Neural cell (in vitro differentiated cells): ENCODE results near the gene TK2. TPM values are rescaled to one million over a fixed set of nuclear protein-coding genes. Genes with fewer than 3 reads are reported as not detected.

ENCODE experiments used
- H2AFZ ChIP-seq: fragments of 200-600, 300-800 bp; sonication (generic), shearing (Covaris generic); 2 replicates; pipeline ENCODE4 v1.6.0; 2014; ENCODE audit warnings: low read depth, mild to moderate bottlenecking, antibody characterized with exemption, low read length, moderate library complexity
- H3F3A ChIP-seq: fragments of 200-600 bp; shearing (Covaris generic); 2 replicates; pipeline ENCODE4 v1.6.1; 2016; ENCODE audit warnings: mild to moderate bottlenecking, moderate library complexity, mixed read lengths, antibody characterized with exemption, low read length; ENCODE audit not compliant: insufficient read depth, poor library complexity, severe bottlenecking
- H3K27ac ChIP-seq: fragments of 200-600, 300-800 bp; sonication (generic), shearing (Covaris generic); 2 replicates; pipeline ENCODE4 v1.5.1; 2014; ENCODE audit warnings: mild to moderate bottlenecking, low read length, moderate library complexity
- H3K27me3 ChIP-seq: fragments of 300-800, 200-600 bp; sonication (generic), shearing (Covaris generic); 2 replicates; pipeline ENCODE4 v1.6.0; 2014; ENCODE audit warnings: mild to moderate bottlenecking, low read depth, low read length, moderate library complexity; ENCODE audit not compliant: insufficient read depth
- H3K36me3 ChIP-seq: fragments of 300-800, 200-600 bp; sonication (generic), shearing (Covaris generic); 2 replicates; pipeline ENCODE4 v1.5.1; 2014; ENCODE audit warnings: mild to moderate bottlenecking, antibody characterized with exemption, low read length, moderate library complexity; ENCODE audit not compliant: insufficient read depth
- H3K4me2 ChIP-seq: fragments of 300-800, 200-600 bp; sonication (generic), shearing (Covaris generic); 2 replicates; pipeline ENCODE4 v1.6.0; 2014; ENCODE audit warnings: mild to moderate bottlenecking, low read length
- H3K4me3 ChIP-seq: fragments of 300-800, 200-600 bp; sonication (generic), shearing (Covaris generic); 2 replicates; pipeline ENCODE4 v1.5.1; 2014; ENCODE audit warnings: mild to moderate bottlenecking, low read length, moderate library complexity
- H3K79me2 ChIP-seq: fragments of 200-600 bp; shearing (Covaris generic); replicated peaks from 2 replicates; pipeline ENCODE4 v1.6.0; 2014; ENCODE audit warnings: mild to moderate bottlenecking, low read length, moderate library complexity; ENCODE audit not compliant: insufficient read depth
- H3K9ac ChIP-seq: fragments of 300-800, 200-600 bp; sonication (generic), shearing (Covaris generic); 2 replicates; pipeline ENCODE4 v1.6.1; 2016; ENCODE audit warnings: mild to moderate bottlenecking, low read length, mixed read lengths
- H3K9me2 ChIP-seq: fragments of 200-600 bp; shearing (Covaris generic); 2 replicates; pipeline ENCODE4 v1.6.1; 2016; ENCODE audit warnings: mild to moderate bottlenecking, low read length, mixed read lengths; ENCODE audit not compliant: insufficient read depth
- H3K9me3 ChIP-seq: fragments of 200-600, 300-800 bp; sonication (generic), shearing (Covaris generic); 2 replicates; pipeline ENCODE4 v1.6.1; 2016; ENCODE audit warnings: mild to moderate bottlenecking, mixed run types, low read length, moderate library complexity, mixed read lengths
- H4K20me1 ChIP-seq: fragments of 200-600 bp; shearing (Covaris generic); 2 replicates; pipeline ENCODE4 v1.6.1; 2016; ENCODE audit warnings: mild to moderate bottlenecking, mixed run types; ENCODE audit not compliant: insufficient read depth
- EP300 ChIP-seq: fragments of 450-650 bp; conservative IDR thresholded peaks from 2 replicates; pipeline ENCODE4 v1.6.1; 2014; ENCODE audit warnings: antibody characterized with exemption, mild to moderate bottlenecking, moderate library complexity; ENCODE audit not compliant: poor library complexity, severe bottlenecking
- EZH2 ChIP-seq: fragments of 200-600, 300-800 bp; shearing (Covaris generic), sonication (generic); IDR thresholded peaks from 2 replicates; pipeline ENCODE4 v1.6.1; 2014; ENCODE audit warnings: antibody characterized with exemption, low read length, borderline replicate concordance, mild to moderate bottlenecking; ENCODE audit not compliant: insufficient read depth, poor library complexity, severe bottlenecking
- MXI1 ChIP-seq: fragments of 450-650 bp; conservative IDR thresholded peaks from 2 replicates; pipeline ENCODE4 v1.6.1; 2014; ENCODE audit warnings: antibody characterized with exemption, mild to moderate bottlenecking; ENCODE audit not compliant: poor library complexity, severe bottlenecking
- POLR2AphosphoS5 ChIP-seq: IDR thresholded peaks from 2 replicates; pipeline ENCODE4 v1.6.1; 2012
- RAD21 ChIP-seq: fragments of 450-650 bp; conservative IDR thresholded peaks from 2 replicates; pipeline ENCODE4 v1.6.1; 2014; ENCODE audit warnings: antibody characterized with exemption, mild to moderate bottlenecking, moderate library complexity
- SMC3 ChIP-seq: fragments of 450-650 bp; conservative IDR thresholded peaks from 2 replicates; pipeline ENCODE4 v1.6.1; 2014; ENCODE audit warnings: antibody characterized with exemption, mild to moderate bottlenecking, moderate library complexity; ENCODE audit not compliant: poor library complexity
- TAF1 ChIP-seq: IDR thresholded peaks from 2 replicates; pipeline ENCODE4 v1.6.1; 2012; ENCODE audit warnings: low read depth
- polyA plus RNA-seq: library from polyadenylated mRNA; depleted of rRNA; stranded (reverse); fragments of >200 nt; gene quantifications from 2 replicates; pipeline ENCODE4 v1.2.3, GENCODE V29; 2014
- TF ChIP-seq, protein P1 (sequence below): fragments of 450-650 bp; IDR thresholded peaks from 2 replicates; pipeline ENCODE4 v1.5.1; 2014; ENCODE audit warnings: antibody characterized with exemption, mild to moderate bottlenecking, moderate library complexity; ENCODE audit not compliant: poor library complexity, severe bottlenecking
- TF ChIP-seq, protein P2 (sequence below): IDR thresholded peaks from 2 replicates; pipeline ENCODE4 v1.6.1; 2012; ENCODE audit warnings: borderline replicate concordance

The TK2 gene
- polyA plus RNA-seq, 1 donor from 2014 or later = 15.9 TPM

DNA sequence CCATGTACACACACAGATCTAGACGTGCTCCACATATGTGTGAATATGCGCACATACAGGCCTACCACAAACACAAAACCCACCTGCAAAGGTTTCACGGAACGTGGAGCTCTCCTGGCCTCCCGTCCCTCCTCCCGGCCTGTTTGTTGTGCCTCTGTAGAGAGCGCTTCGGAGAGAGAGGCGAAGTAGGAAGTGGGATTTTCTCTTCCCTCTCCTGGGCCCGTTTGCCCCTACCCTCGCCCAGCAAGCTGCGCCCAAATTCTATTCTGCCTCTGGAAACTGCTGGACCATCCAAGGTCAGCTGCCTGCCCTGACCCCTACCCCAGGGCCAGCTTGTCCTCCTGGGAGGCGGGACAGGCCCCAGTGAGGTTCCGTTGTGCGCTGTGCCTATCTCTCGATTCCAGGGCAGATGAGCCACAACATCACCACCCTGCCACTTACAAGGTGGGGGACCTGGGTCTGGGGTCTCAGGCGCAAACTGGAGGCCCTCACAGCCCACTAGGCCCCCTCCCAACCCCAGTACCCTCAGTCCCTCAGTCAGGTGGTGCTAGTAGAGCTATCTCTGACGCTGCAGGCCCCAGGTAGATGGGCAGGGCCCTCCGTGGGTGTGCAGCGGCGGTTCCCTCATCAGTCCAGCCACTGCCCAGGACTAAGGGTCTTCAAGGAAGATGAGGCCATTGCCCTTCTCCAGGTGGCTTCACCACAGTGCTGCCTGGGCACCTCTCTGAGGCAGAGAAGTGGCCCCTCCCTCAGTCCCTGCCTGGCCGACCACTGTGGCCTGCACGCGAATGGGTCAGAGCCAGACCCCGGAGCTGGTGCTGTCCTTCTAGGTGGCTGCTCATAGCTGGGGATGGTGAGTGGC, 68.6 kb downstream of the TK2 start:
- no peaks in the 10 kb centered on the region for H3K27me3 ChIP-seq
- H3K36me3 ChIP-seq = no peaks in the 10 kb centered on the region
- H4K20me1 ChIP-seq = no peaks in the 10 kb centered on the region
- H3F3A ChIP-seq = no peaks in the 10 kb centered on the region
- H3K27ac ChIP-seq = no peak overlapping the region
- H3K9me2 ChIP-seq = no peaks in the 10 kb centered on the region
- no peaks in the 10 kb centered on the region for H3K9me3 ChIP-seq
- no peak overlapping the region for H2AFZ ChIP-seq
- no peaks in the 10 kb centered on the region for H3K79me2 ChIP-seq
- TF ChIP-seq TAF1 (no peak), RAD21 (no peak), SMC3 (no peak), EP300 (no peak), MXI1 (no peak), EZH2 (no peak), POLR2AphosphoS5 (no peak)
- TF ChIP-seq, protein P1, sequence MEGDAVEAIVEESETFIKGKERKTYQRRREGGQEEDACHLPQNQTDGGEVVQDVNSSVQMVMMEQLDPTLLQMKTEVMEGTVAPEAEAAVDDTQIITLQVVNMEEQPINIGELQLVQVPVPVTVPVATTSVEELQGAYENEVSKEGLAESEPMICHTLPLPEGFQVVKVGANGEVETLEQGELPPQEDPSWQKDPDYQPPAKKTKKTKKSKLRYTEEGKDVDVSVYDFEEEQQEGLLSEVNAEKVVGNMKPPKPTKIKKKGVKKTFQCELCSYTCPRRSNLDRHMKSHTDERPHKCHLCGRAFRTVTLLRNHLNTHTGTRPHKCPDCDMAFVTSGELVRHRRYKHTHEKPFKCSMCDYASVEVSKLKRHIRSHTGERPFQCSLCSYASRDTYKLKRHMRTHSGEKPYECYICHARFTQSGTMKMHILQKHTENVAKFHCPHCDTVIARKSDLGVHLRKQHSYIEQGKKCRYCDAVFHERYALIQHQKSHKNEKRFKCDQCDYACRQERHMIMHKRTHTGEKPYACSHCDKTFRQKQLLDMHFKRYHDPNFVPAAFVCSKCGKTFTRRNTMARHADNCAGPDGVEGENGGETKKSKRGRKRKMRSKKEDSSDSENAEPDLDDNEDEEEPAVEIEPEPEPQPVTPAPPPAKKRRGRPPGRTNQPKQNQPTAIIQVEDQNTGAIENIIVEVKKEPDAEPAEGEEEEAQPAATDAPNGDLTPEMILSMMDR = no peak
- TF ChIP-seq, protein P2, sequence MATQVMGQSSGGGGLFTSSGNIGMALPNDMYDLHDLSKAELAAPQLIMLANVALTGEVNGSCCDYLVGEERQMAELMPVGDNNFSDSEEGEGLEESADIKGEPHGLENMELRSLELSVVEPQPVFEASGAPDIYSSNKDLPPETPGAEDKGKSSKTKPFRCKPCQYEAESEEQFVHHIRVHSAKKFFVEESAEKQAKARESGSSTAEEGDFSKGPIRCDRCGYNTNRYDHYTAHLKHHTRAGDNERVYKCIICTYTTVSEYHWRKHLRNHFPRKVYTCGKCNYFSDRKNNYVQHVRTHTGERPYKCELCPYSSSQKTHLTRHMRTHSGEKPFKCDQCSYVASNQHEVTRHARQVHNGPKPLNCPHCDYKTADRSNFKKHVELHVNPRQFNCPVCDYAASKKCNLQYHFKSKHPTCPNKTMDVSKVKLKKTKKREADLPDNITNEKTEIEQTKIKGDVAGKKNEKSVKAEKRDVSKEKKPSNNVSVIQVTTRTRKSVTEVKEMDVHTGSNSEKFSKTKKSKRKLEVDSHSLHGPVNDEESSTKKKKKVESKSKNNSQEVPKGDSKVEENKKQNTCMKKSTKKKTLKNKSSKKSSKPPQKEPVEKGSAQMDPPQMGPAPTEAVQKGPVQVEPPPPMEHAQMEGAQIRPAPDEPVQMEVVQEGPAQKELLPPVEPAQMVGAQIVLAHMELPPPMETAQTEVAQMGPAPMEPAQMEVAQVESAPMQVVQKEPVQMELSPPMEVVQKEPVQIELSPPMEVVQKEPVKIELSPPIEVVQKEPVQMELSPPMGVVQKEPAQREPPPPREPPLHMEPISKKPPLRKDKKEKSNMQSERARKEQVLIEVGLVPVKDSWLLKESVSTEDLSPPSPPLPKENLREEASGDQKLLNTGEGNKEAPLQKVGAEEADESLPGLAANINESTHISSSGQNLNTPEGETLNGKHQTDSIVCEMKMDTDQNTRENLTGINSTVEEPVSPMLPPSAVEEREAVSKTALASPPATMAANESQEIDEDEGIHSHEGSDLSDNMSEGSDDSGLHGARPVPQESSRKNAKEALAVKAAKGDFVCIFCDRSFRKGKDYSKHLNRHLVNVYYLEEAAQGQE = no peak
- H3K9ac ChIP-seq = no peak overlapping the region
- no peak overlapping the region for H3K4me2 ChIP-seq
- H3K4me3 ChIP-seq = no peak overlapping the region

DNA sequence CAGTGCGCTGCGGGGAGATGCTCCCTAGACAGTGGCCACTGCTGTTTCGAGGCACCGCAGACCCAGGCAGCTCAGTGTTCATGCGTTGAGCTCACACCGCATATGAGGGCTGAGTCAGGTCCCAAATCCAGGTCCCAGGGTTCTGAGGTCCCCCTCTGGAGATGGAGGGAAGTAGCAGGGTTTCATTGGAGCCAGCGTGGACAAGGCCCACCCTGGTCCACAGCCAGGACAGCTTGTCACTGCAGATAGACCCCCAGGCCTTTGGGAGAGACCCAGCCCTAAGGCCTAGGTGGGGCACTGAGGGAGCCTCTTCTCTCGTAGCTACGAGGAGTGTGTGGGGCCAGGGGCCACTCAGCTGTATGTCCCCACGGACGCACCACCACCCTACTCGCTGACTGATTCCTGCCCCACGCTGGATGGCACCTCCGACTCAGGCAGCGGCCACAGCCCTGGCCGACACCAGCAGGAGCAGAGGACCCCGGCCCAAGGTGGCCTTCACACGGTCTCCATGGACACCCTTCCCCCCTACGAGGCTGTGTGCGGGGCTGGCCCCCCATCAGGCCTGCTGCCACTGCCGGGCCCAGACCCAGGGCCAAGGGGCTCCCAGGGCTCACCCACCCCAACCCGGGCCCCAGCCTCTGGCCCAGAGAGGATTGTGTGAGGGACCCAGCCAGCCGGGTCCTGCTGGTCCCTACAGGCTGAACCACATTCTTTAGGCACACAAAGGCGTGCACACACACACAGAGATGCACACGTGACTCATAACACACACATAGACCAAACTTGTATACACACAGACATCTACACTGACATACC, 69.4 kb downstream of the TK2 start:
- Histone ChIP-seq H3K9me2 (no peaks in the 10 kb centered on the region), H2AFZ (no peak overlapping the region), H3K27ac (no peak overlapping the region), H3K4me3 (no peak overlapping the region), H3K9me3 (no peaks in the 10 kb centered on the region), H3K4me2 (no peak overlapping the region), H3K27me3 (no peaks in the 10 kb centered on the region), H3F3A (no peaks in the 10 kb centered on the region), H3K9ac (no peak overlapping the region), H3K79me2 (no peaks in the 10 kb centered on the region), H4K20me1 (no peaks in the 10 kb centered on the region), H3K36me3 (no peaks in the 10 kb centered on the region)
- TF ChIP-seq, protein P2 = no peak
- TF ChIP-seq RAD21 = no peak
- TF ChIP-seq, protein P1 = no peak
